GM10847 (cell line): ENCODE measurements around the gene RASGRP3.

ENCODE experiments used
- POLR2A ChIP-seq: IDR thresholded peaks from 2 replicates; pipeline ENCODE4 v1.6.1; 2011; ENCODE audit not compliant: insufficient read length; ENCODE audit errors: extremely low read depth

RASGRP3 gene

GRCh38 chr2:33448220-33448899 is 28.1 kb upstream of the RASGRP3 start:
- TF ChIP-seq POLR2A, result no peak

- no peak for TF ChIP-seq POLR2A
Observed at GRCh38 chr2:33451214-33451613, 25.2 kb upstream of the RASGRP3 start.

- no peak for TF ChIP-seq POLR2A
Observed at GRCh38 chr2:33451825-33452224, 24.6 kb upstream of the RASGRP3 start.

GRCh38 chr2:33452545-33452944 is 23.9 kb upstream of the RASGRP3 start:
- TF ChIP-seq POLR2A, result no peak

DNA sequence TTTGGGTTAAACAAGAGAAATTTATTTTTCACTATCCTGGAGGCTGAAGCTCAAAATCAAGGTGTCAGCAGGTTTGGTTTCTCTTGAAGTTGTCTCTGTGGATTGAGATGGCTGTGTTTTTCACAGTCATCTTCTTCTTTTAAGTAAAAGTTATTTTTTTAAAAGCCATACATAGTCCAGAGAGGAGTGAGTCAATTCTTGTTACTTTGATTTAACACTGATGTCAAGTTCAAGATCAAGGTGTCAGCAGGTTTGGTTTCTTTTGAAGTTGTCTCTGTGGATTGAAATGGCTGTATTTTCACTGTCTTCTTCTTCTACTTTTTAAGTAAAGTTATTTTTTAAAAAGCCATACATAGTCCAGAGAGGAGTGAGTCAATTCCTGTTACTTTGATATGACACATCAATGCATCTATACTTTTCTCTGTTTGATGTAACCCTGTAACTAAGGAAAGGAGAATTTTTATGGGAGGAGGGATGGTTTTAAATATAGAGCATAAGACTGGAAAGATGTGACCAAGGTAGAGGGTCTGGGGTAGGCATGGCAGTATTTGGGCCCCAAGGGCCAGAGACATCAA is 22.5 kb upstream of the RASGRP3 start:
- TF ChIP-seq POLR2A, result no peak

- TF ChIP-seq POLR2A, result no peak
Observed at GRCh38 chr2:33457556-33458247, 18.7 kb upstream of the RASGRP3 start.

- TF ChIP-seq POLR2A, result no peak
Observed at GRCh38 chr2:33458248-33458819, 18.1 kb upstream of the RASGRP3 start.

GRCh38 chr2:33459745-33460144 is 16.7 kb upstream of the RASGRP3 start:
- TF ChIP-seq POLR2A, result no peak

DNA sequence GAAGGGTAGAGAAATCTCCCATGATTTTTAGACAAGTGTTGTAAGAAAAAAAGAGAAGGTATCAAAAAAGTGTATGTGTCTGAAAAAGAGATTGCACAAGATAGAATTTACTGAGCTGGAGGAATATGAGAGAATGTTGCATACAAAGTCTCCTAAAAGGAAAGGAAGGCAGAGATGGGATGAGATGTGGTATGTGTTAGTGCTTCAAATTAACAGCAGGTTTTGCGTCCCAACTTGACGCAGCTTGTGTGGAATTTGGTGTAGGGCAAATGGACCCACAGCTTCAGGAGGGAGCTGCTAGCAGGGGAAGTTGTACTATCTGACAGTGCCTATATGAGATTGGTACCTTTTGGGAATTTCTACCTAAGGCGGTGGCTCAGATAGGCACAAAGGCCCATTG is 9.0 kb upstream of the RASGRP3 start:
- TF ChIP-seq POLR2A, result no peak

- TF ChIP-seq POLR2A, result no peak
Observed at GRCh38 chr2:33469238-33469637, 7.2 kb upstream of the RASGRP3 start.

DNA sequence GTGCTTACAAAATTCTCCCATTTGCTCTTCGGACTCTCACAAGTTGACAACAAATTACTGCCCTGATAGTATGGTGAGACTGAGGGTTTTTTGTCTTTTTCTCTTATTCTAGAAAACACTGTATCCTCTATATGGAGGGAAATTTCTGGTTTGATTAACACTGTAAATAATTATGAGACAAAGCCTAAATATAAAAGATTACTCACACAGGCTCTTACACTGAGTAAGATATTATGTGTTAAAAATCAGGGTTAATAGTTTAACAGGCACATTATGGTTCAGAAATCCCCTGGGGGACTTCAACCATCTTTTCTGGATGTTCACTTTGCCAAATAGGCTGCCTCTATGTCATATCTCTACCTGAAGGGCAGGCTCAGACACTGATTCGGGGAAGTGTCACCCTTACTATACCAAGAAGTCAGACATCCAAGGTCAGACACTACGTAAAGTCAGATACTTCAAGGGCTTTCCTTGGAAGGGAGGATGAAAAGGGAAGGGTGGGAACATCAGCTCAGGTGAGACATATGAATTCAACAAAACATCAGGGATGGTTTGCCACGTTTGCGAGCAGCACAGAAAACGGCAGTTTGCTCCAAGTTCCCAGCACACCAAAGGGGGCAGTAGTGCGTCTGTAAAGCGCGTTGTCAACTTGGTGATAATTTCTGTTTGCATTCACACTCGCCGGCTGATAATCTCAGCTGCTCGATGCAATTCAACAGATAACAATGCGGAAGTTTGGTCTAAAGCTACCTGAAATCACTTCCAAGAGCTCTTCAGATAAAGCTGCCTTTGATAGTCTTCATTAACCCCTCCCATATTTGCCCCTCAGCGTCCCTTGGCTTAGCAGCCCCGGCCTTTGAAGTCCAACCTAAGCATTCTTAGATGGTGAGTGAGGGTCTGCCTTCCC is 972 bp upstream of the RASGRP3 start:
- no peak for TF ChIP-seq POLR2A

GRCh38 chr2:33476793-33477190 is 343 bp downstream of the RASGRP3 start:
- TF ChIP-seq POLR2A, result no peak

DNA sequence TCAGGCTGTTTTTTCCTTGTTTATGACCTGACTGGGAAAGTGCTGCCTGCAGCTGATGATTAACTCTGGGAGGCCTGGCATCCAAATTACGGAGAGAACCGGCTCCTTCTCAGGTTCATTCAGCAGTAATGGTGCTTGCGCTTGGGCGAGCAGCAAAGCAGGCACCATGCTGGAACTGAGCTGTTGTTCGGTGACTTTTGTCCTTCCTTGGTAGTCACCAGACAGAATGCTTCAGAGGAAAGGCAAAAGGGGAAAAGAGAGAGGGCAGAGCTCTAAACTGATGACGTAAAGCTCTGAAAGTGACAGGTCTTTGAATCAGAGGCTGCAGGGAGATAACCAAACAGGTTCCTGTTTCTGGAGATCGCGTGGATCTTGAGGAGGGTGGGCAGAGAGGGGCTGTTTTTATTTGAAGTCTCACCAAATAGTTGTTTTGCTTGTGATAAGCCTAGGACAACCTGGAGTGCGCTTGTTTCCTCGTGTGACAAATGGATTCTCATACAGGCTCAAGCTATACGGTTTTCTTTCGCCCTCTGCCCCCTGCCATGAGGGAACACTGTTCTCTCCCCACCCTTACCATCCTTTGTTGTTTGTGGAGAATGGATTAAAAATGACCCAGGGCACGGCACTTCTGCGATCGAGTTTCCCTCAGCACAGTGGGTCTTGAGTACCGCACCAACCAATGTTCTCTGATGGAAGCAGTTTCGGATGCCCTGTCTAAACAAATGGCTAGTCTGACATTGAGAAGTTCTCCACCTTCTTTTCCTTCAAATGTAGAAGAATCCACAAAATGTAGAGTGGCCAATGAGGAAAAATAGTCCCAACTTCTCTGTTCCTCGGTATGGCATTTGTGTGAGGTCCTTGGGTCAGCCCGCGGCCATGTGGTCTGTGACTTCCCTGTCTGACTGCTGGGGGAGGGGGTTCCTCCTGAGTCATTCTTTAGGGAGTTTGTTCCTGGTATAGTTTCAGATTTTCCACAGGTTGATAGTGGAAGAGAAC is 1.3 kb downstream of the RASGRP3 start:
- peak; percentile 62 for TF ChIP-seq POLR2A
